Skin epidermis (tissue), 12 donors: Measurements from ENCODE around the gene LSM7.
"Not testable (repeated sequence)": the region's sequence is repeated elsewhere in the genome, so short reads cannot be mapped to it uniquely, and the experiment has no call there.

Source experiments
- H3K27ac ChIP-seq, 21 experiments: fragments of 200-600 bp; sonication (generic) in 11 of 21; one replicate each; pipeline ENCODE4 v1.5.0; 2020; ENCODE audit warnings: mild to moderate bottlenecking in 3 of 21, inconsistent platforms in 2 of 21, moderate library complexity in 2 of 21
- H3K4me3 ChIP-seq, 7 experiments: fragments of 200-600 bp; sonication (generic) in 2 of 7; one replicate each; pipeline ENCODE4 v1.5.0; 2020; ENCODE audit warnings: inconsistent platforms in 2 of 7, mild to moderate bottlenecking in 2 of 7, moderate library complexity in 1 of 7

Gene LSM7

DNA sequence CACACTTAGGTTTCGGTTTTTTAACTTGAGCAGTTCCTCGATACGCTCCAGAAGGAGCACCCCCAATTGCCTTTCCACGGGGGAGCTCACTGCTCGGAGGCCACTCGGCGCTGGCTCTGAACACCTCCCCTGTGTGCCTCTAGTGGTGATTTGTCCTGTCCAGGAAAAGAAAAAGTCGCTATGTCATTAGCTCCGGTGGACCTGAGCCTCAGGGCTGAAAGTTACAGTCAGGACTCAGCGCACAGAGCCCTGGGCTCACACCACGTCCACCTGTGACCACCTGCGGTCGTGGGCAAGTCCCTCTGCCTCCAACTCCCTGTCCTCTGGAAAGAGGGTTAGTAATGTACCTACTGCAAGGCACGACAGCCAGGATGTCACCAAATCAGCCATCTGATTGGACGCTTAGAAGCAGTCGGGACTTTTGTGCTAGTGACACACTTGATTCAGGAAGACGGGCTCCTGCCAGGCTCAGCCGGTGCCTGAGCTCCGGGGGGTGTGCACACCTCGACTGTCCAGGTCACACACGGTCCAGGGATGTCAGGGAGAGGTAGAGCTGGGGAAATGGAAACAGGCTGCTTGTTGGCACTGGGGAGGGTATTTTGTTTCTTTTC, 27.8 kb upstream of the LSM7 start:
- Histone ChIP-seq H3K27ac (no peak overlapping the region), H3K4me3 (no peak overlapping the region)

- H3K4me3 ChIP-seq = no peak overlapping the region
Observed at GRCh38 chr19:2355168-2356035, 27.0 kb upstream of the LSM7 start.

DNA sequence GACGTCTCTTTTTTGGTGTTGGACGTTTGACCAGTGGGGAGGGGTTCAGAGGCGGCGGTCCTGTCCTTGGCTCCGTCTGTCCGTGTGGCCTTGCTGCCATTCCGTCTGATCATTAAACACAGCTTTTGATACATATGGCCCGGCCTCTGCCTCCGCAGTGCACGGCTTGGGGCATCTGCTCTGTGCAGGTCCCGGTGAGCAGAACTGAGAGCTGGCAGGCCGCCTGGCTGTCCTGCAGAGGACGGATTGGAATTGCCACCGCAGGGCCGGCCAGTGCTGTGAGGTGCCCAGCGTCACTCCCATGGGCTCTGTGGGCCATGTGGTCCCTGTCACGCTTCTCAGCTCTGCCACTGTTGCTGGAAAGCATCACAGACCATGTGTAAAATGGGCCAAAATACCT, 26.3 kb upstream of the LSM7 start:
- Histone ChIP-seq H3K4me3 (no peak overlapping the region), H3K27ac (no peak overlapping the region)

More at GRCh38 chr19:2355168-2356035, 27.0 kb upstream of the LSM7 start:
- no peak overlapping the region for H3K27ac ChIP-seq

GRCh38 chr19:2353887-2354592, 25.7 kb upstream of the LSM7 start:
- H3K27ac ChIP-seq = no peak overlapping the region
- no peak overlapping the region for H3K4me3 ChIP-seq

- no peak overlapping the region for H3K4me3 ChIP-seq
- no peak overlapping the region for H3K27ac ChIP-seq
Observed at GRCh38 chr19:2353159-2353886, 24.9 kb upstream of the LSM7 start.

- H3K4me3 ChIP-seq = no peak overlapping the region
- H3K27ac ChIP-seq = no peak overlapping the region
Observed at GRCh38 chr19:2352121-2352520, 23.7 kb upstream of the LSM7 start.

GRCh38 chr19:2351591-2351990, 23.2 kb upstream of the LSM7 start:
- no peak overlapping the region for H3K4me3 ChIP-seq
- no peak overlapping the region for H3K27ac ChIP-seq

DNA sequence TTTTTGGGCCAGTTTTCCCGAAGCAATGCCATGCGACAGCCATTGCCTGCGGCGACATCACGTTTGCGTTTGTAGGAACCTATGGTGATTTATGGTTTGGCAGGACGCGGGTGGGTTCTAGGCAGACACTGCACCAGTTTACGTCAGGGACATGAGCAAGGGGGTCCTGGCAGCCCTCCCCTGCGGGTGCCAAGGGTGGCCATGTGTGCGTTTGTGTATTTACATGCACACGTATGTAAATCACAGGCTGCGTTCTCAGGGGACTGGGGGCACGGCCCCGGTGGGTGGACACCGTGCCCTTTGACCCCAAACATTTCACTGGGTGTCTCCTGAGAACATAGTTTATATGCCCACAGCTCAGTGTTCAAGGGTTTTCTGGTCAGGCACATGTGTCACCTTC, 22.3 kb upstream of the LSM7 start:
- Histone ChIP-seq H3K27ac (no peak overlapping the region), H3K4me3 (no peak overlapping the region)

DNA sequence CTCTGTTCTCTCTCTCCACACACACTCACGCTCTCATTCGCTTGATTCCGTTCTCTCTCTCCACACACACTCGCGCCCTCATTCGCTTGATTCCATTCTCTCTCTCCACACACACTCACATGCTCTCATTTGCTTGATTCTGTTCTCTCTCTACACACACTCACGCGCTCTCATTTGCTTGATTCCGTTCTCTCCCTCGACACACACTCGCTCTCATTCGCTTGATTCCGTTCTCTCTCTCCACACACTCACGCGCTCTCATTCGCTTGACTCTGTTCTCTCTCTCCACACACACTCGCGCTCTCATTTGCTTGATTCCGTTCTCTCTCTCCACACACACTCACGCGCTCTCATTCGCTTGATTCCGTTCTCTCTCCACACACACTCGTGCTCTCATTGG, 21.4 kb upstream of the LSM7 start:
- H3K4me3 ChIP-seq, H3K27ac ChIP-seq: not testable (repeated sequence)

DNA sequence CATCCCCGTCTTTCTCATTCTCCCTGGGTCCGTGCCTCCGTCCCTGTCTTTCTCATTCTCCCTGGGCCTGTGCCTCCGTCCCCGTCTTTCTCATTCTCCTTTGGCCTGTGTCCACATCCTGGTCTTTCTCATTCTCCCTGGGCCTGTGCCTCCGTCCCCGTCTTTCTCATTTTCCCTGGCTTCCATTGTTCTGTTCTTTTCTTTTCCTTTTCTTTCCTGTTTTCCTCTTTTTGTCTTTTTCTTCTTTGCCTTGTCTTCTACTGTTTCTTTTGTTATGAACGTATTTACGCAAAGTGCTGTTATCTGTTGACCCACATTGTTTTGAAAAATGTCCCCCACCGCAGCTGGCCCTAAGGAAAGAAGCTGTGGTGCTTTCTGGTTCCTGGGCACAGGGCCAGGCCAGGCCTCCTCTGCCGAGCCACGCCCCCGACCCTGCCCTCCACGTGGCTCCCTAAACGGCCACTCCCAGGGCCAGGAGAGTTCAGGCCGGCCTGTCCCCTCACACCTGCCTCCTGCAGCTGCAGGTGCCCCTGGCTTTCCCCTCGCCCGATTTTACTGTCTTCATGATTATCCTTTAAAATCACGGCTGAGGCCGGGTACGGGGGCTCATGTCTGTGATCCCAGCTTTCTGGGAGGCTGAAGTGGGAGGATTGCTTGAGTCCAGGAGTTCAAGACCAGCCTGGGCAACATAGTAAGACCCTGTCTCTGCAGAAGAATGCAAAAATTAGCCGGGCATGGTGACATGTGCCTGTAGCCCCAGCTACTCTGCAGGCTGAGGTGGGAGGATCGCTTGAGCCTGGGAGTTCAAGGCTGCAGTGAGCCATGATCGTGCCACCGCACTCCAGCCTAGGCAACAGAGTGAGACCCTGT, 17.6 kb upstream of the LSM7 start:
- Histone ChIP-seq H3K4me3 (no peak overlapping the region), H3K27ac (no peak overlapping the region)

- Histone ChIP-seq H3K4me3 (no peak overlapping the region), H3K27ac (no peak overlapping the region)
Observed at GRCh38 chr19:2345076-2345475, 16.7 kb upstream of the LSM7 start.

- Histone ChIP-seq H3K27ac (no peak overlapping the region), H3K4me3 (no peak overlapping the region)
Observed at GRCh38 chr19:2344381-2344870, 16.0 kb upstream of the LSM7 start.

GRCh38 chr19:2343289-2343982, 15.1 kb upstream of the LSM7 start:
- H3K27ac ChIP-seq = no peak overlapping the region
- H3K4me3 ChIP-seq = no peak overlapping the region

GRCh38 chr19:2342656-2343288, 14.4 kb upstream of the LSM7 start:
- no peak overlapping the region for H3K4me3 ChIP-seq
- no peak overlapping the region for H3K27ac ChIP-seq

DNA sequence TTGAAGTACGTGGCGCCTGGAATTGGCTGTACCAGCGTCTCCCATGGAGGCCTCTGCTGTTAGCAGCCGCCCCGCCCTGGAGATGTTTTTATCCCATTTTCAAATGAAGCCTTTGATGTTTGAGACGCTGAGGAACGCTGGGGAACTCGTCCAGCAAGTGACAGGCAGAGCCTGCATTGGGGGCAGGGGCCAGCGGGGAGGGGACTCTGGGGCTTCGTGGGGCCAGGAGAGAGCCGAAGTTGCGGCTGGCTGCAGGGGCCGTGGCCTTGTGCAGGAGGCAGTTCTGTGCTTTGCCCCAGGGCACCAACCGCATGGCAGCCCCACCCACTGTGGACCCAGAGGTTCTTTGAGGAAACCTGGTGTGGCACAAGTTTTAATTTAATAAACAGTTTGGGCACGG, 13.6 kb upstream of the LSM7 start:
- Histone ChIP-seq H3K4me3 (no peak overlapping the region), H3K27ac (peak overlapping the region in 3 of 21 experiments; percentile 27 to 46 (median 34))

GRCh38 chr19:2341244-2341751, 12.9 kb upstream of the LSM7 start:
- Histone ChIP-seq H3K4me3 (no peak overlapping the region), H3K27ac (peak overlapping the region in 3 of 21 experiments; percentile 27 to 46 (median 34))

DNA sequence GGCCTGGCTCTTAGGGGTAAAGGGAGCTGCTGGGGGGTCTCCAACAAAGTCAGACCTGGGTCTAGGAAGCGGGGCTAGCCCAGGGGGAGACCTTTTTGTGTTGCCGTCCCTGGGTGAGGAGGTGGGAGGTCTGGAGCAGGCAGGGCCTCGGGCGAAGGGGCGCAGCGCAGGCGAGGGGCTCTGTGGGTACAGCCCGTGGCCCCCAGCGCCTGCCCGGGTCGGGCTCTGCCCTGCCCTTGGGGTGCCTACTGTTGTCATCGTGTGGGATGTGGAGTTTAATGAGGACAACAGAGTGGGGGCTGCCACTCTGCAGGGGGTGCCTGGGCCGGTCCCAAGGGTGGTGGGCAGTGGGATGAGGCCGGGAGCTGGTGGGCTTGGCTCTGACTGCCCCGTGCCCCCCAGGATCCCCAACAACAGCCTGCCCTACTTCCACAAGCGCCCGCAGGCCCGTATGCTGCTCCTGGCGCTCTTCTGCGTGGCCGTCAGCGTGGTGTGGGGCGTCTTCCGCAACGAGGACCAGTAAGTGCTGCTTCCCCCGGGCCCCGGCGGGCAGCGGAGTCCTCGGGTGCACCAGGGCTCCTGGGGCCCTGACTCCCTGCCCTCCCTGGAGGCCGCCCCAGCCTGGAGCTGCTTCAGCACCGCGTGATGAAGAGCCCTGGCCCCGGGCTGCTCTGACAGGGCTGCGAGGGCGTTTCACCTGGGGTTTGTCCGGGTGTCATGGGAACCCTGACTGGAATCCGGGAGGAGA, 12.3 kb upstream of the LSM7 start:
- Histone ChIP-seq H3K27ac (peak overlapping the region in 1 of 21 experiments; percentile 46), H3K4me3 (no peak overlapping the region)
